Prostate gland (tissue), 2 donors: ENCODE data around the gene NOTCH4. TPM values are rescaled to one million over a fixed set of nuclear protein-coding genes. Genes with fewer than 3 reads are reported as not detected.

ENCODE experiments used
- DNase-seq: peaks from one replicate; pipeline ENCODE4 v3.0.0-alpha.2; 2019; ENCODE audit warnings: low spot score
- H3K27ac ChIP-seq, 2 donors: fragments of 200-600 bp; sonication (generic); 2 replicates each; pipeline ENCODE4 v1.5.1; 2017 to 2019
- H3K27me3 ChIP-seq: fragments of 200-600 bp; sonication (generic); replicated peaks from 2 replicates; pipeline ENCODE4 v1.5.1; 2019; ENCODE audit not compliant: insufficient read depth
- H3K36me3 ChIP-seq, 2 donors: fragments of 200-600 bp; sonication (generic); 1 replicate in 1 of 2; 2 replicates in 1 of 2; pipeline versions ENCODE4 v1.5.1 to v1.8.1; 2017 to 2019
- H3K4me1 ChIP-seq: fragments of 200-600 bp; sonication (generic); replicated peaks from 2 replicates; pipeline ENCODE4 v1.5.1; 2019
- H3K4me3 ChIP-seq, 2 donors: fragments of 200-600 bp; sonication (generic); 2 replicates each; pipeline ENCODE4 v1.5.1; 2017 to 2019
- H3K9me3 ChIP-seq: fragments of 200-600 bp; sonication (generic); 2 replicates; pipeline ENCODE4 v1.5.1; 2017
- CTCF ChIP-seq, 4 experiments: fragments of 200-600 bp in 2 of 4; fragments of 450-650 bp in 2 of 4; sonication (generic) in 2 of 4; IDR thresholded peaks; 1 replicate in 3 of 4; 2 replicates in 1 of 4; pipeline ENCODE4 v1.5.1; 2016 to 2019; ENCODE audit warnings: antibody characterized with exemption in 4 of 4, mild to moderate bottlenecking in 2 of 4, moderate library complexity in 2 of 4
- POLR2A ChIP-seq: fragments of 450-650 bp; IDR thresholded peaks from one replicate; pipeline ENCODE4 v1.6.1; 2016; ENCODE audit warnings: antibody characterized with exemption, mild to moderate bottlenecking
- POLR2AphosphoS5 ChIP-seq: sonication (generic); formaldehyde crosslinking; IDR thresholded peaks from one replicate; pipeline ENCODE4 v1.6.1; 2017; ENCODE audit warnings: antibody characterized with exemption
- WGBS: methylation state at CpG from one replicate; pipeline ENCODE4 v1.1.5; 2018; 5-methylcytosine and 5-hydroxymethylcytosine counted together
- intact Hi-C: fragments of 100-400 bp; cut with DNase I; formaldehyde crosslinking; loops from one replicate; pipeline ENCODE4 v1.14.2; 2022
- total RNA-seq, 2 donors: library from RNA; depleted of rRNA; stranded (reverse); fragments of >200 nt; gene quantifications; one replicate each; pipeline ENCODE4 v1.1.0, GENCODE V29; 2016

Gene NOTCH4
- total RNA-seq, 2 donors from 2014 or later = 14.6 to 18.2 TPM

GRCh38 chr6:32208996-32209395 is 14.9 kb downstream of the NOTCH4 start:
- 88% methylated on average over 1 of the region's 1 CpG for WGBS
- Histone ChIP-seq H3K27me3 (no peaks in the 10 kb centered on the region), H3K9me3 (no peaks in the 10 kb centered on the region), H3K4me3 (no peak overlapping the region), H3K27ac (no peak overlapping the region), H3K36me3 (no peaks in the 10 kb centered on the region), H3K4me1 (no peaks in the 10 kb centered on the region)
- intact Hi-C loops = no loop called here
- no peak for DNase-seq
- TF ChIP-seq CTCF (IDR thresholded peaks at IDR 0.05) = no peak
- TF ChIP-seq POLR2AphosphoS5 = no peak
- TF ChIP-seq POLR2A = no peak

GRCh38 chr6:32204268-32204715 is 19.6 kb downstream of the NOTCH4 start:
- H3K9me3 ChIP-seq = no peaks in the 10 kb centered on the region
- no peak for TF ChIP-seq POLR2A
- TF ChIP-seq CTCF (IDR thresholded peaks at IDR 0.05) = no peak
- TF ChIP-seq POLR2AphosphoS5 = no peak
- H3K27ac ChIP-seq = no peak overlapping the region
- no peak overlapping the region for H3K4me3 ChIP-seq
- no peaks in the 10 kb centered on the region for H3K4me1 ChIP-seq
- 82% methylated on average over 3 of the region's 3 CpGs for WGBS
- H3K36me3 ChIP-seq = no peaks in the 10 kb centered on the region
- DNase-seq = no peak
- no peaks in the 10 kb centered on the region for H3K27me3 ChIP-seq
- intact Hi-C loops = no loop called here

GRCh38 chr6:32203426-32204267 is 20.2 kb downstream of the NOTCH4 start:
- Histone ChIP-seq H3K9me3 (no peaks in the 10 kb centered on the region), H3K4me3 (no peak overlapping the region), H3K4me1 (no peaks in the 10 kb centered on the region), H3K27ac (no peak overlapping the region), H3K27me3 (no peaks in the 10 kb centered on the region), H3K36me3 (no peaks in the 10 kb centered on the region)
- WGBS = 84% methylated on average over 9 of the region's 9 CpGs
- no peak for DNase-seq
- TF ChIP-seq CTCF (IDR thresholded peaks at IDR 0.05) (no peak), POLR2A (no peak), POLR2AphosphoS5 (no peak)
- intact Hi-C loops = no loop called here

- Histone ChIP-seq H3K27me3 (no peaks in the 10 kb centered on the region), H3K4me3 (no peak overlapping the region), H3K4me1 (no peaks in the 10 kb centered on the region), H3K27ac (no peak overlapping the region), H3K36me3 (no peaks in the 10 kb centered on the region), H3K9me3 (no peaks in the 10 kb centered on the region)
- 81% methylated on average over 9 of the region's 9 CpGs for WGBS
- no peak for TF ChIP-seq POLR2A
- no peak for TF ChIP-seq POLR2AphosphoS5
- TF ChIP-seq CTCF (IDR thresholded peaks at IDR 0.05) = no peak
- intact Hi-C loops = no loop called here
- DNase-seq = no peak
Measured at GRCh38 chr6:32202186-32202585, 21.7 kb downstream of the NOTCH4 start.
